ENCODE results near the gene HNF1A. TPM values are rescaled to one million over a fixed set of nuclear protein-coding genes. Genes with fewer than 3 reads are reported as not detected.
A peak's percentile ranks its signal among the peaks of the same experiment; 100 is the strongest.

HNF1A gene
- total and polyA plus RNA-seq, 3 experiments from 2014 or later = not detected

DNA sequence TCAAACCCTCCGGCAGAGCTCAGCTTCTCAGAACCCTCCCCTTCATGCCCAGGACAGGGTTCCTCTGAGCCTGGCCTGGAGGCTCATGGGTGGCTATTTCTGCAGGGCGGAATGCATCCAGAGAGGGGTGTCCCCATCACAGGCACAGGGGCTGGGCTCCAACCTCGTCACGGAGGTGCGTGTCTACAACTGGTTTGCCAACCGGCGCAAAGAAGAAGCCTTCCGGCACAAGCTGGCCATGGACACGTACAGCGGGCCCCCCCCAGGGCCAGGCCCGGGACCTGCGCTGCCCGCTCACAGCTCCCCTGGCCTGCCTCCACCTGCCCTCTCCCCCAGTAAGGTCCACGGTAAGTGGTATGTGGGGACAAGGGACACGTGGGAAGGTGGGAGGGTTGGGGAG is 15.7 kb downstream of the HNF1A start:
- Histone ChIP-seq H3K36me3 (ENCODE audit: insufficient read depth, low read length) (no peaks in the 10 kb centered on the region), H3K4me1 (ENCODE audit: insufficient read depth, low read length) (no peaks in the 10 kb centered on the region), H3K27ac (ENCODE audit: low read depth, low read length) (no peak overlapping the region), H3K27me3 (ENCODE audit: insufficient read depth, low read length, poor library complexity, severe bottlenecking) (no peaks in the 10 kb centered on the region), H3K9me3 (ENCODE audit: low read length) (no peaks in the 10 kb centered on the region), H3K4me3 (ENCODE audit: low read length) (no peak overlapping the region)
- no peak for DNase-seq
- no peaks in the 10 kb centered on the region for H3K9me3 Mint-ChIP-seq
- no peak overlapping the region for H3K4me3 Mint-ChIP-seq
- ChIA-PET CTCF (interaction anchor here (1.2 kb wide), 1 partner anchor 28 kb away, joined by 3 read pairs; no protein-coding TSS in a partner anchor), POLR2A (no interaction called here)
- H3K36me3 Mint-ChIP-seq = peaks cover 0 to 4% (median 0%) of the 10 kb centered on the region in 3 donors
- peak overlapping the region in 1 of 8 donors; percentile 89 for H3K27ac Mint-ChIP-seq
- H3K4me1 Mint-ChIP-seq = no peaks in the 10 kb centered on the region
- peaks cover 1 to 21% of the 10 kb centered on the region in 2 donors for H3K27me3 Mint-ChIP-seq

DNA sequence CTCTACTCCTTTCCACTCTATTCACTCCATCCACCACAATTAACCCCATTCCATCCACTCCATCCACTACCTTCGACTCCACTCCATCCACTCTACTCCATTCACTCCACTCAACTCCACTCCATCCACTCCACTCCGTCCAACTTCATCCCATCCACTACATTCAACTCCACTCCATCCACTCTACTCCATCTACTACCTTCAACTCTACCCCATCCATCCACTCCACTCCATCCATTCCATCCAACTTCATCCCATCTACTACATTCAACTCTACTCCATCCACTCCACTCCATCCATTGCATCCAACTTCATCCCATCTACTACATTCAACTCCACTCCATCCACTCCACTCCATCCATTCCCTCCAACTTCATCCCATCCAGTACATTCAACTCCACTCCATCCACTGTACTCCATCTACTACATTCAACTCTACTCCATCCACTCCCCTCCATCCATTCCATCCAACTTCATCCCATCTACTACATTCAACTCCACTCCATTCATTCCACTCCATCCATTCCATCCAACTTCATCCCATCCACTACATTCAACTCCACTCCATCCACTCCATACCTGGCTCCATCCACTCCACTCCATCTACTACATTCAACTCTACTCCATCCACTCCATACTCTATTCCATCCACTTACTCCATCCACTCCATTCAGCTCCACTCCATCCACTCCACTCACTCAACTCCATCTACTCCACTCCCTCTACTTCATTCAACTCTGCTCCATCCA is 16.4 kb downstream of the HNF1A start:
- no peak overlapping the region for H3K4me3 ChIP-seq (ENCODE audit: low read length)
- POLR2A ChIA-PET = no interaction called here
- Mint-ChIP-seq H3K4me1 (no peaks in the 10 kb centered on the region), H3K4me3 (no peak overlapping the region), H3K27ac (peak overlapping the region in 2 of 8 donors; percentile 17 to 70), H3K36me3 (peaks cover 0 to 4% (median 0%) of the 10 kb centered on the region in 3 donors), H3K9me3 (no peaks in the 10 kb centered on the region), H3K27me3 (peaks cover 1 to 17% of the 10 kb centered on the region in 2 donors)
- no peaks in the 10 kb centered on the region for H3K36me3 ChIP-seq (ENCODE audit: insufficient read depth, low read length)
- no peak overlapping the region for H3K27ac ChIP-seq (ENCODE audit: low read depth, low read length)
- H3K27me3 ChIP-seq (ENCODE audit: insufficient read depth, low read length, poor library complexity, severe bottlenecking) = no peaks in the 10 kb centered on the region
- H3K9me3 ChIP-seq (ENCODE audit: low read length) = no peaks in the 10 kb centered on the region
- CTCF ChIA-PET = interaction anchor here (1.2 kb wide), 1 partner anchor 28 kb away, joined by 3 read pairs; no protein-coding TSS in a partner anchor
- no peaks in the 10 kb centered on the region for H3K4me1 ChIP-seq (ENCODE audit: insufficient read depth, low read length)
- DNase-seq = no peak

DNA sequence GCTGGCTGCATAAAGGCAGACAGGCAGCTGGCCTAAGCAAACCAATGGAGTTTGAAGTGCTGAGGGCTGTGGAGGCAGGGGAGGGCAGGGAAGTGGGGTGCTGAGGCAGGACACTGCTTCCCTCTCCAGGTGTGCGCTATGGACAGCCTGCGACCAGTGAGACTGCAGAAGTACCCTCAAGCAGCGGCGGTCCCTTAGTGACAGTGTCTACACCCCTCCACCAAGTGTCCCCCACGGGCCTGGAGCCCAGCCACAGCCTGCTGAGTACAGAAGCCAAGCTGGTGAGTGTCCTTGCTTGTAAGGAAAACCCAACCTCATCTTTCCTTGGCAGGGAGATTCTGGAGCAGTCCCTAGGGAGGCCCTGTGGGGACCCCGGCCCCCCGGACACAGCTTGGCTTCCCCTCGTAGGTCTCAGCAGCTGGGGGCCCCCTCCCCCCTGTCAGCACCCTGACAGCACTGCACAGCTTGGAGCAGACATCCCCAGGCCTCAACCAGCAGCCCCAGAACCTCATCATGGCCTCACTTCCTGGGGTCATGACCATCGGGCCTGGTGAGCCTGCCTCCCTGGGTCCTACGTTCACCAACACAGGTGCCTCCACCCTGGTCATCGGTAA is 17.9 kb downstream of the HNF1A start:
- Histone ChIP-seq H3K4me3 (ENCODE audit: low read length) (no peak overlapping the region), H3K9me3 (ENCODE audit: low read length) (no peaks in the 10 kb centered on the region), H3K36me3 (ENCODE audit: insufficient read depth, low read length) (no peaks in the 10 kb centered on the region), H3K27me3 (ENCODE audit: insufficient read depth, low read length, poor library complexity, severe bottlenecking) (no peaks in the 10 kb centered on the region), H3K4me1 (ENCODE audit: insufficient read depth, low read length) (no peaks in the 10 kb centered on the region), H3K27ac (ENCODE audit: low read depth, low read length) (no peak overlapping the region)
- CTCF ChIA-PET = no interaction called here
- no peak for DNase-seq
- POLR2A ChIA-PET = no interaction called here
- H3K4me1 Mint-ChIP-seq = no peaks in the 10 kb centered on the region
- no peak overlapping the region for H3K4me3 Mint-ChIP-seq
- H3K9me3 Mint-ChIP-seq = no peaks in the 10 kb centered on the region
- peaks cover 0 to 4% (median 0%) of the 10 kb centered on the region in 3 donors for H3K36me3 Mint-ChIP-seq
- H3K27me3 Mint-ChIP-seq = peaks cover 1 to 16% of the 10 kb centered on the region in 2 donors
- H3K27ac Mint-ChIP-seq = no peak overlapping the region

DNA sequence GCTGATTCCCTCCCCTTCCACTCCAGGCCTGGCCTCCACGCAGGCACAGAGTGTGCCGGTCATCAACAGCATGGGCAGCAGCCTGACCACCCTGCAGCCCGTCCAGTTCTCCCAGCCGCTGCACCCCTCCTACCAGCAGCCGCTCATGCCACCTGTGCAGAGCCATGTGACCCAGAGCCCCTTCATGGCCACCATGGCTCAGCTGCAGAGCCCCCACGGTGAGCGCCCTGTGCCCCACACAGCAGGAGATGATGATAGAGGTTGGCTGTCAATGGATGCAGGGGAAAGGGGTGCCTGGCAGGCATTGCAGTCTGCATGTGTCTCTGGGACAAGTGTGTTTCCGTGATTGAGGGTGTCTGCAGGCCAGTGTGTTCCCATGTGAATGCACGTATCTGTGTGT is 19.1 kb downstream of the HNF1A start:
- Mint-ChIP-seq H3K4me1 (no peaks in the 10 kb centered on the region), H3K4me3 (no peak overlapping the region), H3K27me3 (peaks cover 1 to 16% of the 10 kb centered on the region in 2 donors), H3K36me3 (peaks cover 0 to 10% (median 4%) of the 10 kb centered on the region in 3 donors), H3K9me3 (no peaks in the 10 kb centered on the region), H3K27ac (no peak overlapping the region)
- Histone ChIP-seq H3K36me3 (ENCODE audit: insufficient read depth, low read length) (no peaks in the 10 kb centered on the region), H3K27ac (ENCODE audit: low read depth, low read length) (no peak overlapping the region), H3K9me3 (ENCODE audit: low read length) (no peaks in the 10 kb centered on the region), H3K27me3 (ENCODE audit: insufficient read depth, low read length, poor library complexity, severe bottlenecking) (no peaks in the 10 kb centered on the region), H3K4me3 (ENCODE audit: low read length) (no peak overlapping the region), H3K4me1 (ENCODE audit: insufficient read depth, low read length) (no peaks in the 10 kb centered on the region)
- no peak for DNase-seq
- CTCF ChIA-PET = no interaction called here
- POLR2A ChIA-PET = no interaction called here

DNA sequence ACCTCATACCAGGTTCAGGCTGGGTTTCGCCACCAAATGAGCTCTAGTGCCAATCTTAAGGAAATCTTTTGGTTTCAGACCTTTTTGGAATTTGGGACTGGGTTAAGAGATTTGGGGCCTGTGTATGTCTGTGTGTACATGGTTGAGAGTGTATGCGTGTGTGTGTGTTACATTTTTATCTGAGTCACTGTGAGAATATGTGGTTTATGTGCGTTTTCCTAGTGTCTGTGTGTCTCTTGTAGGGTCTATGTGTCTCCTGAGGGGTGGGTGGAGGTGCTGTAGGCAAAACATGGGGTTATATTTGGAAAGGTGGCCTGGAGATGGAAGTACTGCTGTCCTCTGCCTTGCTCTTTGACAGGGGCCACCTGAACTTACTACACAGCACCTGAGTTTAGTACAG is 20.1 kb downstream of the HNF1A start:
- Mint-ChIP-seq H3K4me3 (no peak overlapping the region), H3K4me1 (no peaks in the 10 kb centered on the region), H3K27me3 (peaks cover 1 to 16% of the 10 kb centered on the region in 2 donors), H3K9me3 (no peaks in the 10 kb centered on the region), H3K36me3 (peaks cover 0 to 17% (median 3%) of the 10 kb centered on the region in 3 donors), H3K27ac (peak overlapping the region in 2 of 8 donors; percentile 26 to 47)
- Histone ChIP-seq H3K36me3 (ENCODE audit: insufficient read depth, low read length) (no peaks in the 10 kb centered on the region), H3K9me3 (ENCODE audit: low read length) (no peaks in the 10 kb centered on the region), H3K27ac (ENCODE audit: low read depth, low read length) (no peak overlapping the region), H3K4me1 (ENCODE audit: insufficient read depth, low read length) (no peaks in the 10 kb centered on the region), H3K27me3 (ENCODE audit: insufficient read depth, low read length, poor library complexity, severe bottlenecking) (no peaks in the 10 kb centered on the region), H3K4me3 (ENCODE audit: low read length) (no peak overlapping the region)
- no peak for DNase-seq
- POLR2A ChIA-PET = interaction anchor here (0.7 kb wide), 1 partner anchor 163 kb away, joined by 6 read pairs; no protein-coding TSS in a partner anchor
- CTCF ChIA-PET = no interaction called here

DNA sequence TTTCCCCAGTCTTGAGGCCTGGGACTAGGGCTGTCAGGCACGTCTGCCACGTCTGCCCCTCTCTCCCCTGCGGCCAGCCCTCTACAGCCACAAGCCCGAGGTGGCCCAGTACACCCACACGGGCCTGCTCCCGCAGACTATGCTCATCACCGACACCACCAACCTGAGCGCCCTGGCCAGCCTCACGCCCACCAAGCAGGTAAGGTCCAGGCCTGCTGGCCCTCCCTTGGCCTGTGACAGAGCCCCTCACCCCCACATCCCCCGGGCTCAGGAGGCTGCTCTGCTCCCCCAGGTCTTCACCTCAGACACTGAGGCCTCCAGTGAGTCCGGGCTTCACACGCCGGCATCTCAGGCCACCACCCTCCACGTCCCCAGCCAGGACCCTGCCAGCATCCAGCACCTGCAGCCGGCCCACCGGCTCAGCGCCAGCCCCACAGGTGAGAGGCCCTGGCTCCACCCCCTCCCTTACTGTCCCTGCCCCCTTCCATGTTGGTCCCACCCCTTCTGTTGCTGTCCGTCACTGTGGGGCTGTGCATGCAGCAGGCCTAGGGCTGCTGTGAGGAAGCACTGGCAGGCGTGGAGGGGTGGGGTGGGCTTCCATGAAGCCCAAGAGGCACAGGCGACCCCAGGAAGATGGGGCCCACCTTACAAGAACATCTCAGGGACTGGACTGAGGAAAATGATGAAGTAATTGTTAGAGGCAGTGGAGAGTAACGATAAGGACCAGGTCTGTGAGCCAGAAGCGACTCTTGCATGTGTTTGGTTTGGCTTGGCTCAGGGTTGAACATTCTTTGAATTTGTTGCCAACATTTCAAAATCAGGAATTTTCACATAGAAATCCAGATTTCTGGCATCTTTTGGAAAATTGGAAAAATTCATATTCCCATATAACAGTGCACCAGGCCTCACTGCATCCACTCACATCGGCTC is 21.1 kb downstream of the HNF1A start:
- Mint-ChIP-seq H3K36me3 (peaks cover 0 to 27% (median 7%) of the 10 kb centered on the region in 3 donors), H3K27ac (peak overlapping the region in 3 of 8 donors; percentile 11 to 66 (median 45)), H3K27me3 (peaks cover 1 to 14% of the 10 kb centered on the region in 2 donors), H3K9me3 (no peaks in the 10 kb centered on the region), H3K4me3 (no peak overlapping the region), H3K4me1 (no peaks in the 10 kb centered on the region)
- Histone ChIP-seq H3K27me3 (ENCODE audit: insufficient read depth, low read length, poor library complexity, severe bottlenecking) (no peaks in the 10 kb centered on the region), H3K4me1 (ENCODE audit: insufficient read depth, low read length) (no peaks in the 10 kb centered on the region), H3K36me3 (ENCODE audit: insufficient read depth, low read length) (no peaks in the 10 kb centered on the region), H3K4me3 (ENCODE audit: low read length) (no peak overlapping the region), H3K27ac (ENCODE audit: low read depth, low read length) (no peak overlapping the region), H3K9me3 (ENCODE audit: low read length) (no peaks in the 10 kb centered on the region)
- ChIA-PET CTCF (no interaction called here), POLR2A (no interaction called here)
- no peak for DNase-seq

DNA sequence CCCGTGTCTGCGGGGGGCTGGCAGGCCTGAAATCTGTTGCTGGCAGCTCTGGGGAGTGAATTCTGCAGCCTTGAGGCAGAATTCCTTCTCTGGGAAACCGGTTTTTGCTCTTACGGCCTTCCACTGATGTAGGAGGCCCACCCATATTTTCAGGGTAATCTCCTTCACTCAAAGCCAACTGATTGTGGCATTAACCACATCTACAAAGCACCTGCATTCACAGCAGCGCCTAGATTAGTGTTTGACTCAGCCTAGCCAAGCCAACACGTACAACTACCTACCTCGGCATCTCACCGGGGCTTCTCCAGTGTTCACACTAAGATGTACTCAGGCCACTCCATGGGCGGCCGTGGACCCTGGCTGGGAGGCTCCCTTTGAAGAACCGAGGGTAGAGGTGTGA is 22.2 kb downstream of the HNF1A start:
- Histone ChIP-seq H3K27ac (ENCODE audit: low read depth, low read length) (no peak overlapping the region), H3K27me3 (ENCODE audit: insufficient read depth, low read length, poor library complexity, severe bottlenecking) (no peaks in the 10 kb centered on the region), H3K4me3 (ENCODE audit: low read length) (no peak overlapping the region), H3K36me3 (ENCODE audit: insufficient read depth, low read length) (no peaks in the 10 kb centered on the region), H3K4me1 (ENCODE audit: insufficient read depth, low read length) (no peaks in the 10 kb centered on the region), H3K9me3 (ENCODE audit: low read length) (no peaks in the 10 kb centered on the region)
- H3K9me3 Mint-ChIP-seq = no peaks in the 10 kb centered on the region
- H3K27ac Mint-ChIP-seq = no peak overlapping the region
- POLR2A ChIA-PET = no interaction called here
- peaks cover 0 to 4% of the 10 kb centered on the region in 2 donors for H3K27me3 Mint-ChIP-seq
- no peak overlapping the region for H3K4me3 Mint-ChIP-seq
- peaks cover 0 to 3% (median 0%) of the 10 kb centered on the region in 3 donors for H3K4me1 Mint-ChIP-seq
- no peak for DNase-seq
- CTCF ChIA-PET = no interaction called here
- peaks cover 3 to 37% (median 14%) of the 10 kb centered on the region in 3 donors for H3K36me3 Mint-ChIP-seq
